ENCODE measurements around the gene CCZ1. TPM values are rescaled to one million over a fixed set of nuclear protein-coding genes. Genes with fewer than 3 reads are reported as not detected.
"Not testable (repeated sequence)": the region's sequence is repeated elsewhere in the genome, so short reads cannot be mapped to it uniquely, and the experiment has no call there.

Gene CCZ1
- total and polyA plus RNA-seq, 10 of the 15 experiments (the other 5 are each of a cell fraction or from before 2014, with no cell fraction given) = 26.6 to 109 (median 66.3) TPM

GRCh38 chr7:5867060-5867459 lies 31.5 kb upstream of the CCZ1 start (continued):
- TF ChIP-seq IRF5 (IDR thresholded peaks at IDR 0.05; ENCODE audit: borderline replicate concordance) = no peak

DNA sequence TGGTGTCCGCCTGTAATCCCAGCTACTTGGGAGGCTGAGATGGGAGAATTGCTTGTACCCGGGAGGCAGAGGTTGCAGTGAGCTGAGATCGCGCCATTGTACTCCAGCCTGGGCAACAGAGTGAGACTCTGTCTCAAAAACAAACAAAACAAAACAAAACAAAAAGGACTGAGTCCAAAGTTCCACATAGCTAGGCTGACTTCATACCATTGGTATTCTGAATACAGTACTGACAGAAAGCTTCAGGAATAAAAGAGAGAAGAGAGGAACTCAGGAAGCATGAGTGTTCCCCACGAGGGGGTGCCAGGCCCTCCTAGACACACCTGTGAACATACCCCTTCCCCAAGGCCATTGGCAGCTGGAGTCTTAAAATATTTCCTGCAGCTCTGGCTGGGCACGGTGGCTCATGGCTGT lies 29.6 kb upstream of the CCZ1 start:
- WGBS (ENCODE audit: insufficient coverage, insufficient replicate concordance, low lambda C conversion rate, missing lambda C conversion rate) = 65% methylated on average over 6 of the region's 6 CpGs
- H3K27me3 ChIP-seq (replicated peaks in 1 of 2; ENCODE audit: control insufficient read depth in 2 of 2, insufficient read depth in 2 of 2, low read length in 1 of 2); in situ Hi-C loops (cut with MboI); H3K36me3 ChIP-seq (ENCODE audit: control insufficient read depth in 2 of 2, insufficient read depth in 2 of 2, low read length in 1 of 2); H2AFZ ChIP-seq (ENCODE audit: control insufficient read depth, low read depth, low read length); H3K4me3 ChIP-seq; H3K4me1 ChIP-seq (ENCODE audit: control insufficient read depth, insufficient read depth, low read length); H3K9ac ChIP-seq (ENCODE audit: control insufficient read depth, insufficient read depth, low read length); RAD21 ChIA-PET (ENCODE audit: unreplicated experiment); H3K9me3 ChIP-seq (replicated peaks; ENCODE audit: control insufficient read depth, insufficient read depth, low read length); DNase-seq (ENCODE audit: low read depth, low spot score); SMC1A ChIA-PET (ENCODE audit: uncharacterized antibody, unreplicated experiment); H3K79me2 ChIP-seq (ENCODE audit: control insufficient read depth, insufficient read depth, low read length); BruUV-seq (replicated peaks); ATAC-seq; FAIRE-seq; intact Hi-C loops (cut with micrococcal nuclease; ENCODE audit: unreplicated experiment); H4K20me1 ChIP-seq (ENCODE audit: control insufficient read depth, insufficient read depth); POLR2A ChIA-PET; H3K27ac ChIP-seq (ENCODE audit: control insufficient read depth, insufficient read depth); H3K4me2 ChIP-seq (ENCODE audit: control insufficient read depth, insufficient read depth): not testable (repeated sequence)
- CTCF ChIA-PET = interaction anchor here (2.2 kb wide), 1 partner anchor 12 kb away, joined by 8 read pairs; no protein-coding TSS in a partner anchor

- DNase-seq (ENCODE audit: low read depth, low spot score) (no peak), ATAC-seq (no peak), FAIRE-seq (no peak)
- CTCF ChIA-PET = no interaction called here
- RAD21 ChIA-PET (ENCODE audit: unreplicated experiment) = no interaction called here
- 56% methylated on average over 13 of the region's 13 CpGs for WGBS (ENCODE audit: insufficient coverage, insufficient replicate concordance, low lambda C conversion rate, missing lambda C conversion rate)
- no peak overlapping the region for H3K9ac ChIP-seq (ENCODE audit: control insufficient read depth, insufficient read depth, low read length)
- H2AFZ ChIP-seq (ENCODE audit: control insufficient read depth, low read depth, low read length) = no peak overlapping the region
- no peaks in the 10 kb centered on the region for H4K20me1 ChIP-seq (ENCODE audit: control insufficient read depth, insufficient read depth)
- H3K4me3 ChIP-seq = no peak overlapping the region
- POLR2A ChIA-PET = interaction anchor here (0.7 kb wide), 1 partner anchor 1347 kb away, joined by 3 read pairs; no protein-coding TSS in a partner anchor
- no peak for TF ChIP-seq KDM1A (IDR thresholded peaks at IDR 0.05; ENCODE audit: borderline replicate concordance)
- TF ChIP-seq PAX8 (IDR thresholded peaks at IDR 0.05) = no peak
- TF ChIP-seq WRNIP1 (IDR thresholded peaks at IDR 0.05; ENCODE audit: borderline replicate concordance, low read depth, low read length) = no peak
- TF ChIP-seq HDAC2 (IDR thresholded peaks at IDR 0.05) = no peak
- TF ChIP-seq MTA3 (IDR thresholded peaks at IDR 0.05; ENCODE audit: borderline replicate concordance, low read length) = no peak
- no peak for TF ChIP-seq IRF4 (IDR thresholded peaks at IDR 0.05; ENCODE audit: low read depth, low read length)
- TF ChIP-seq SMC3 (IDR thresholded peaks at IDR 0.05; ENCODE audit: borderline replicate concordance, low read length) = no peak
- no peak overlapping the region for H3K27ac ChIP-seq (ENCODE audit: control insufficient read depth, insufficient read depth)
- in situ Hi-C loops (cut with MboI) (no loop called here), intact Hi-C loops (cut with micrococcal nuclease; ENCODE audit: unreplicated experiment) (no loop called here)
- no peaks in the 10 kb centered on the region for H3K27me3 ChIP-seq (replicated peaks in 1 of 2; ENCODE audit: control insufficient read depth in 2 of 2, insufficient read depth in 2 of 2, low read length in 1 of 2)
- no peaks in the 10 kb centered on the region for H3K4me1 ChIP-seq (ENCODE audit: control insufficient read depth, insufficient read depth, low read length)
- SMC1A ChIA-PET (ENCODE audit: uncharacterized antibody, unreplicated experiment) = no interaction called here
- H3K79me2 ChIP-seq (ENCODE audit: control insufficient read depth, insufficient read depth, low read length) = no peaks in the 10 kb centered on the region
- no peaks in the 10 kb centered on the region for H3K9me3 ChIP-seq (replicated peaks; ENCODE audit: control insufficient read depth, insufficient read depth, low read length)
- H3K4me2 ChIP-seq (ENCODE audit: control insufficient read depth, insufficient read depth) = no peak overlapping the region
- no TSS peak for BruUV-seq (replicated peaks)
- no peaks in the 10 kb centered on the region for H3K36me3 ChIP-seq (ENCODE audit: control insufficient read depth in 2 of 2, insufficient read depth in 2 of 2, low read length in 1 of 2)
Measured at GRCh38 chr7:5869691-5870090, 28.8 kb upstream of the CCZ1 start.

Measured in GM12878 (cell line).